Liver (tissue), 9 donors: ENCODE data around the gene B3GNT4. TPM values are rescaled to one million over a fixed set of nuclear protein-coding genes. Genes with fewer than 3 reads are reported as not detected.

ENCODE experiments used
- DNase-seq: peaks from one replicate; pipeline ENCODE4 v3.0.0-alpha.2; 2017; ENCODE audit warnings: low spot score
- H3K27ac ChIP-seq, 2 donors: one replicate each; pipeline ENCODE4 v1.7.0; 2013; ENCODE audit warnings: inconsistent platforms in 2 of 2, low read length in 2 of 2, control low read depth in 1 of 2, low read depth in 1 of 2, mild to moderate bottlenecking in 1 of 2
- H3K27me3 ChIP-seq, 4 donors: one replicate each; pipeline versions ENCODE4 v1.6.1 to v1.7.0; 2013; ENCODE audit warnings: low read length in 3 of 4, inconsistent platforms in 1 of 4, mild to moderate bottlenecking in 1 of 4, moderate library complexity in 1 of 4; ENCODE audit not compliant: control insufficient read depth in 4 of 4, insufficient read depth in 4 of 4
- H3K36me3 ChIP-seq, 4 donors: one replicate each; pipeline versions ENCODE4 v1.6.1 to v1.7.0; 2013; ENCODE audit warnings: low read length in 3 of 4, mild to moderate bottlenecking in 3 of 4, low read depth in 1 of 4, moderate library complexity in 1 of 4; ENCODE audit not compliant: control insufficient read depth in 4 of 4, insufficient read depth in 3 of 4
- H3K4me1 ChIP-seq, 4 donors: one replicate each; pipeline versions ENCODE4 v1.6.1 to v1.7.0; 2013; ENCODE audit warnings: low read length in 3 of 4, mild to moderate bottlenecking in 3 of 4, moderate library complexity in 1 of 4; ENCODE audit not compliant: control insufficient read depth in 4 of 4, insufficient read depth in 4 of 4
- H3K4me3 ChIP-seq, 3 donors: one replicate each; pipeline versions ENCODE4 v1.6.1 to v1.7.0; 2013; ENCODE audit warnings: low read length in 3 of 3, control low read depth in 1 of 3, low read depth in 1 of 3, mild to moderate bottlenecking in 1 of 3
- H3K9ac ChIP-seq, 2 donors: one replicate each; pipeline ENCODE4 v1.7.0; 2013; ENCODE audit warnings: low read length in 2 of 2, mild to moderate bottlenecking in 2 of 2, moderate library complexity in 2 of 2, control low read depth in 1 of 2, low read depth in 1 of 2
- H3K9me3 ChIP-seq, 4 donors: one replicate each; pipeline versions ENCODE4 v1.6.1 to v1.7.0; 2013; ENCODE audit warnings: low read length in 3 of 4; ENCODE audit not compliant: control insufficient read depth in 4 of 4
- EGR1 ChIP-seq, 2 donors: IDR thresholded peaks; 2 replicates each; pipeline ENCODE4 v1.6.1; 2016 to 2018; ENCODE audit warnings: antibody characterized with exemption in 2 of 2, low read depth in 2 of 2
- FOXA1 ChIP-seq: IDR thresholded peaks from 2 replicates; pipeline ENCODE4 v1.6.1; 2016; ENCODE audit warnings: antibody characterized with exemption
- FOXA2 ChIP-seq: IDR thresholded peaks from 2 replicates; pipeline ENCODE4 v1.6.1; 2016; ENCODE audit warnings: antibody characterized with exemption
- GABPA ChIP-seq, 2 donors: IDR thresholded peaks in 1 of 2; conservative IDR thresholded peaks in 1 of 2; 2 replicates each; pipeline ENCODE4 v1.6.1; 2016; ENCODE audit warnings: antibody characterized with exemption in 2 of 2, mild to moderate bottlenecking in 1 of 2, moderate library complexity in 1 of 2
- HNF4A ChIP-seq, 2 donors: conservative IDR thresholded peaks; 2 replicates each; pipeline ENCODE4 v1.6.1; 2016; ENCODE audit warnings: antibody characterized with exemption in 2 of 2, mild to moderate bottlenecking in 2 of 2
- HNF4G ChIP-seq: IDR thresholded peaks from 2 replicates; pipeline ENCODE4 v1.6.1; 2016; ENCODE audit warnings: antibody characterized with exemption
- JUND ChIP-seq, 2 donors: IDR thresholded peaks; 2 replicates each; pipeline ENCODE4 v1.6.1; 2016; ENCODE audit warnings: antibody characterized with exemption in 2 of 2
- NR2F2 ChIP-seq: IDR thresholded peaks from 2 replicates; pipeline ENCODE4 v1.6.1; 2016; ENCODE audit warnings: antibody characterized with exemption
- RAD21 ChIP-seq, 2 donors: IDR thresholded peaks; 2 replicates each; pipeline ENCODE4 v1.6.1; 2016; ENCODE audit warnings: antibody characterized with exemption in 2 of 2, mild to moderate bottlenecking in 2 of 2
- RXRA ChIP-seq, 2 donors: IDR thresholded peaks; 2 replicates each; pipeline ENCODE4 v1.6.1; 2017 to 2018; ENCODE audit warnings: antibody characterized with exemption in 2 of 2, mild to moderate bottlenecking in 1 of 2
- SP1 ChIP-seq: IDR thresholded peaks from 2 replicates; pipeline ENCODE4 v1.6.1; 2018; ENCODE audit warnings: antibody characterized with exemption, mild to moderate bottlenecking
- TAF1 ChIP-seq: conservative IDR thresholded peaks from 2 replicates; pipeline ENCODE4 v1.6.1; 2016; ENCODE audit warnings: antibody characterized with exemption, mild to moderate bottlenecking
- YY1 ChIP-seq: IDR thresholded peaks from 2 replicates; pipeline ENCODE4 v1.6.1; 2016; ENCODE audit warnings: antibody characterized with exemption, mild to moderate bottlenecking
- WGBS: extraction: QIAGEN DNeasy Blood & Tissue Kit; methylation state at CpG from one replicate; pipeline ENCODE4 v1.1.7; 2013; 5-methylcytosine and 5-hydroxymethylcytosine counted together
- polyA plus RNA-seq, 2 donors: library from polyadenylated mRNA; stranded (reverse) in 1 of 2; unstranded in 1 of 2; fragments of 200-250 nt in 1 of 2; fragments of >200 nt in 1 of 2; fragmentation: Nextera tagmentation in 1 of 2; extraction: Ambion mirVana in 1 of 2; gene quantifications; one replicate each; pipeline versions ENCODE4 v1.2.1 to v1.2.3, GENCODE V29; 2013 to 2015
- total RNA-seq, 2 donors: library from RNA; depleted of rRNA; stranded (reverse); fragments of >200 nt; gene quantifications; one replicate each; pipeline ENCODE4 v1.2.3, GENCODE V29; 2014
- TF ChIP-seq, protein P1 (sequence below): IDR thresholded peaks from 2 replicates; pipeline ENCODE4 v1.6.1; 2016; ENCODE audit warnings: antibody characterized with exemption, mild to moderate bottlenecking
- TF ChIP-seq, protein P2 (sequence below): fragments of 150-350 bp; IDR thresholded peaks from 2 replicates; pipeline ENCODE4 v1.5.1; 2017; ENCODE audit warnings: improper control_type of control experiment, low read depth, low read length; ENCODE audit not compliant: missing input control
- TF ChIP-seq, protein P3 (sequence below): IDR thresholded peaks from 2 replicates; pipeline ENCODE4 v1.6.1; 2016; ENCODE audit warnings: antibody characterized with exemption
- TF ChIP-seq, protein P4 (sequence below): IDR thresholded peaks from 2 replicates; pipeline ENCODE4 v1.6.1; 2016; ENCODE audit warnings: antibody characterized with exemption
- TF ChIP-seq, protein P5 (sequence below): IDR thresholded peaks from 2 replicates; pipeline ENCODE4 v1.6.1; 2016; ENCODE audit warnings: antibody characterized with exemption
- donor health status: healthy.
- donor health status: healthy.
- donor health status: healthy.
- donor health status: healthy.
- donor health status: healthy.

B3GNT4 gene
- total and polyA plus RNA-seq, 4 donors: 0.14 to 0.43 TPM; not detected in 2

DNA sequence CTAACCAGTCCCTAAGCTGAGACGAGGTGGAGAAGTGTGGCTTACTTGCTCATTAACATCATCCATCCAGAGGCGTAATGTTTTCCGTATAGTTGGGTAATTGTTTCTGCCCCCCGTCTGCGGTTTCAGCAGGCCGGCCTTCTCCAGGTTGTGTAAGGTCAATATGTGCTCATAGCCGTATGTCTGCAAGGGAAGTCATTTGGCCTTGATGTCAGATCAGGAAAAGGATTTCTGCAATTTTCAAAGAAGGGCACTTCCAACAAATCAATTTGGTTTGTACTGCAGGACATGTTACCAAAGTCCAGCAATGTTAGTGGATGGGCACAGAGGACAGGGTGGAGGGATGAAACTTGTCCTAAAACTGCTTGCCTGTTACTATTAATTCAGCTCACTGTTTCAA is 32.2 kb downstream of the B3GNT4 start:
- no peaks in the 10 kb centered on the region for H3K27me3 ChIP-seq
- H3K36me3 ChIP-seq: peaks cover 0 to 23% (median 17%) of the 10 kb centered on the region in 4 donors
- H3K4me1 ChIP-seq: peaks cover 0 to 10% (median 6%) of the 10 kb centered on the region in 4 donors
- no peak for DNase-seq
- peak overlapping the region; percentile 12 to 58 for H3K27ac ChIP-seq
- no peak overlapping the region for H3K4me3 ChIP-seq
- H3K9ac ChIP-seq: no peak overlapping the region
- TF ChIP-seq SP1 (peak; percentile 81), TAF1 (no peak), RXRA (IDR thresholded peaks at IDR 0.05) (peak; percentile 74 to 82), HNF4G (peak; percentile 73), GABPA (IDR thresholded peaks at IDR 0.05 in 1 of 2, conservative IDR thresholded peaks at IDR 0.05 in 1 of 2) (peak in 1 of 2 donors; percentile 41), JUND (IDR thresholded peaks at IDR 0.05) (peak; percentile 34 to 35), NR2F2 (no peak), HNF4A (conservative IDR thresholded peaks at IDR 0.05) (peak; percentile 89 to 93), FOXA1 (no peak), YY1 (no peak), EGR1 (IDR thresholded peaks at IDR 0.05; ENCODE audit: low read depth in 2 of 2) (no peak), FOXA2 (no peak), RAD21 (IDR thresholded peaks at IDR 0.05) (peak in 1 of 2 donors; percentile 24)
- TF ChIP-seq, protein P1, sequence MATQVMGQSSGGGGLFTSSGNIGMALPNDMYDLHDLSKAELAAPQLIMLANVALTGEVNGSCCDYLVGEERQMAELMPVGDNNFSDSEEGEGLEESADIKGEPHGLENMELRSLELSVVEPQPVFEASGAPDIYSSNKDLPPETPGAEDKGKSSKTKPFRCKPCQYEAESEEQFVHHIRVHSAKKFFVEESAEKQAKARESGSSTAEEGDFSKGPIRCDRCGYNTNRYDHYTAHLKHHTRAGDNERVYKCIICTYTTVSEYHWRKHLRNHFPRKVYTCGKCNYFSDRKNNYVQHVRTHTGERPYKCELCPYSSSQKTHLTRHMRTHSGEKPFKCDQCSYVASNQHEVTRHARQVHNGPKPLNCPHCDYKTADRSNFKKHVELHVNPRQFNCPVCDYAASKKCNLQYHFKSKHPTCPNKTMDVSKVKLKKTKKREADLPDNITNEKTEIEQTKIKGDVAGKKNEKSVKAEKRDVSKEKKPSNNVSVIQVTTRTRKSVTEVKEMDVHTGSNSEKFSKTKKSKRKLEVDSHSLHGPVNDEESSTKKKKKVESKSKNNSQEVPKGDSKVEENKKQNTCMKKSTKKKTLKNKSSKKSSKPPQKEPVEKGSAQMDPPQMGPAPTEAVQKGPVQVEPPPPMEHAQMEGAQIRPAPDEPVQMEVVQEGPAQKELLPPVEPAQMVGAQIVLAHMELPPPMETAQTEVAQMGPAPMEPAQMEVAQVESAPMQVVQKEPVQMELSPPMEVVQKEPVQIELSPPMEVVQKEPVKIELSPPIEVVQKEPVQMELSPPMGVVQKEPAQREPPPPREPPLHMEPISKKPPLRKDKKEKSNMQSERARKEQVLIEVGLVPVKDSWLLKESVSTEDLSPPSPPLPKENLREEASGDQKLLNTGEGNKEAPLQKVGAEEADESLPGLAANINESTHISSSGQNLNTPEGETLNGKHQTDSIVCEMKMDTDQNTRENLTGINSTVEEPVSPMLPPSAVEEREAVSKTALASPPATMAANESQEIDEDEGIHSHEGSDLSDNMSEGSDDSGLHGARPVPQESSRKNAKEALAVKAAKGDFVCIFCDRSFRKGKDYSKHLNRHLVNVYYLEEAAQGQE: no peak
- TF ChIP-seq, protein P2, sequence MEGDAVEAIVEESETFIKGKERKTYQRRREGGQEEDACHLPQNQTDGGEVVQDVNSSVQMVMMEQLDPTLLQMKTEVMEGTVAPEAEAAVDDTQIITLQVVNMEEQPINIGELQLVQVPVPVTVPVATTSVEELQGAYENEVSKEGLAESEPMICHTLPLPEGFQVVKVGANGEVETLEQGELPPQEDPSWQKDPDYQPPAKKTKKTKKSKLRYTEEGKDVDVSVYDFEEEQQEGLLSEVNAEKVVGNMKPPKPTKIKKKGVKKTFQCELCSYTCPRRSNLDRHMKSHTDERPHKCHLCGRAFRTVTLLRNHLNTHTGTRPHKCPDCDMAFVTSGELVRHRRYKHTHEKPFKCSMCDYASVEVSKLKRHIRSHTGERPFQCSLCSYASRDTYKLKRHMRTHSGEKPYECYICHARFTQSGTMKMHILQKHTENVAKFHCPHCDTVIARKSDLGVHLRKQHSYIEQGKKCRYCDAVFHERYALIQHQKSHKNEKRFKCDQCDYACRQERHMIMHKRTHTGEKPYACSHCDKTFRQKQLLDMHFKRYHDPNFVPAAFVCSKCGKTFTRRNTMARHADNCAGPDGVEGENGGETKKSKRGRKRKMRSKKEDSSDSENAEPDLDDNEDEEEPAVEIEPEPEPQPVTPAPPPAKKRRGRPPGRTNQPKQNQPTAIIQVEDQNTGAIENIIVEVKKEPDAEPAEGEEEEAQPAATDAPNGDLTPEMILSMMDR: no peak
- TF ChIP-seq, protein P3, sequence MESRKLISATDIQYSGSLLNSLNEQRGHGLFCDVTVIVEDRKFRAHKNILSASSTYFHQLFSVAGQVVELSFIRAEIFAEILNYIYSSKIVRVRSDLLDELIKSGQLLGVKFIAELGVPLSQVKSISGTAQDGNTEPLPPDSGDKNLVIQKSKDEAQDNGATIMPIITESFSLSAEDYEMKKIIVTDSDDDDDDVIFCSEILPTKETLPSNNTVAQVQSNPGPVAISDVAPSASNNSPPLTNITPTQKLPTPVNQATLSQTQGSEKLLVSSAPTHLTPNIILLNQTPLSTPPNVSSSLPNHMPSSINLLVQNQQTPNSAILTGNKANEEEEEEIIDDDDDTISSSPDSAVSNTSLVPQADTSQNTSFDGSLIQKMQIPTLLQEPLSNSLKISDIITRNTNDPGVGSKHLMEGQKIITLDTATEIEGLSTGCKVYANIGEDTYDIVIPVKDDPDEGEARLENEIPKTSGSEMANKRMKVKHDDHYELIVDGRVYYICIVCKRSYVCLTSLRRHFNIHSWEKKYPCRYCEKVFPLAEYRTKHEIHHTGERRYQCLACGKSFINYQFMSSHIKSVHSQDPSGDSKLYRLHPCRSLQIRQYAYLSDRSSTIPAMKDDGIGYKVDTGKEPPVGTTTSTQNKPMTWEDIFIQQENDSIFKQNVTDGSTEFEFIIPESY: no peak
- TF ChIP-seq, protein P4, sequence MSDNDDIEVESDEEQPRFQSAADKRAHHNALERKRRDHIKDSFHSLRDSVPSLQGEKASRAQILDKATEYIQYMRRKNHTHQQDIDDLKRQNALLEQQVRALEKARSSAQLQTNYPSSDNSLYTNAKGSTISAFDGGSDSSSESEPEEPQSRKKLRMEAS: peak; percentile 38
- TF ChIP-seq, protein P5, sequence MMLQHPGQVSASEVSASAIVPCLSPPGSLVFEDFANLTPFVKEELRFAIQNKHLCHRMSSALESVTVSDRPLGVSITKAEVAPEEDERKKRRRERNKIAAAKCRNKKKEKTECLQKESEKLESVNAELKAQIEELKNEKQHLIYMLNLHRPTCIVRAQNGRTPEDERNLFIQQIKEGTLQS: no peak
- WGBS: 43% methylated on average over 7 of the region's 7 CpGs
- no peaks in the 10 kb centered on the region for H3K9me3 ChIP-seq
